GM10266 (cell line): ENCODE results near the gene KANSL3.

ENCODE experiments used
- DNase-seq: peaks from one replicate; pipeline ENCODE4 v3.0.0; 2012; ENCODE audit errors: extremely low spot score
- TF ChIP-seq, protein P1 (sequence below): IDR thresholded peaks from 2 replicates; pipeline ENCODE4 v1.5.1; 2012; ENCODE audit warnings: mild to moderate bottlenecking, low read depth; ENCODE audit not compliant: control insufficient read depth, insufficient read depth; ENCODE audit errors: missing control alignments

Gene KANSL3

DNA sequence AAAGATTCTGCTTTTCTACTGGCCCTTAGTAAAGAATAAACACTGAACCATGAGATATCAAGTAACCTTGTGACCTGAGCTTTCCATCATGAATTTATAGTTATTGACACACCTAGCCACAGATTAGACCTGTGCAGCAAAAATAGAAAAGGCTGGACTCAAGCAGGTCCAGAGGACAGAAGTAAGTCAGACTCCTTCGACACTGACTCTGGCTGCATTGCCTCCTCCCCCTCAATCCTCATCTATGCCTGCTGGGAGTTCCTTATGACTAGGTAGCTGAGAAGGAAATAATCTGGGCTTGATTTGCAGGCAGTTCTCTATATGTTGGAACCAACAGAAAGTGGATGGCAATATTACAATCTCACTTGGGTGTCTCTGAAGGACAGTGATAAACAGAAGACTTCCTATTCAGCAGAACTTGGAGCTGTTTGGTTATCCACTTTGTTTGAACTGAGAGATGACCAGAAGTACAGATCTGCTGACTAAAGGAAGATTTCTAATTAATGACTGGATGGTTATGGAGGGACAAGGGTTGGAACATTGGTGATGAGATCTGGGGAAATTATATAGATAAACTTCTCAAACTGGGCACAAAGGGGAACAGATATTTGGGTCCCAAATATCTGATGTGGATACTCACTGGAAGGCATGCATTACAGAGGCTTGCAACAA lies 62.2 kb downstream of the KANSL3 start:
- no peak for DNase-seq
- TF ChIP-seq, protein P1, sequence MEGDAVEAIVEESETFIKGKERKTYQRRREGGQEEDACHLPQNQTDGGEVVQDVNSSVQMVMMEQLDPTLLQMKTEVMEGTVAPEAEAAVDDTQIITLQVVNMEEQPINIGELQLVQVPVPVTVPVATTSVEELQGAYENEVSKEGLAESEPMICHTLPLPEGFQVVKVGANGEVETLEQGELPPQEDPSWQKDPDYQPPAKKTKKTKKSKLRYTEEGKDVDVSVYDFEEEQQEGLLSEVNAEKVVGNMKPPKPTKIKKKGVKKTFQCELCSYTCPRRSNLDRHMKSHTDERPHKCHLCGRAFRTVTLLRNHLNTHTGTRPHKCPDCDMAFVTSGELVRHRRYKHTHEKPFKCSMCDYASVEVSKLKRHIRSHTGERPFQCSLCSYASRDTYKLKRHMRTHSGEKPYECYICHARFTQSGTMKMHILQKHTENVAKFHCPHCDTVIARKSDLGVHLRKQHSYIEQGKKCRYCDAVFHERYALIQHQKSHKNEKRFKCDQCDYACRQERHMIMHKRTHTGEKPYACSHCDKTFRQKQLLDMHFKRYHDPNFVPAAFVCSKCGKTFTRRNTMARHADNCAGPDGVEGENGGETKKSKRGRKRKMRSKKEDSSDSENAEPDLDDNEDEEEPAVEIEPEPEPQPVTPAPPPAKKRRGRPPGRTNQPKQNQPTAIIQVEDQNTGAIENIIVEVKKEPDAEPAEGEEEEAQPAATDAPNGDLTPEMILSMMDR, result no peak

- DNase-seq, result no peak
- TF ChIP-seq, protein P1, result no peak
Measured at GRCh38 chr2:96574364-96574763, 63.7 kb downstream of the KANSL3 start.

DNA sequence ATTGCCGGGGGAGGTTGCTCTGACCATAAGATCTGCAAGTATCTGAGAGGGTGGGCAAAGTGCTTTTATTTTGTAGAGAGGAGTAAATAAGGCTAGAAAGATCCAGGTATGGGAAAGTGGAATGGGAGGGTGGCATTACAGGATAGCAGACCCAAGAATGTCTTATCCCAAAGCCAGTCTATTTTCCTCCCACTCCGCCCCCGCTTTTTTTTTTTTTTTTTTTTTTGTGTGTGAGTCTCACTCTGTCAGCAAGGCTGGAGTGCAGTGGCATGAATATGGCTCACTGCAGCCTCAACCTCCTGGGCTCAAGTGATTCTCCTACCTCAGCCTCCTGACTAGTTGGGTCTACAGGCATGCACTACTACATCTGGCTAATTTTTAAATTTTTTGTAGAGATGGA lies 70.0 kb downstream of the KANSL3 start:
- TF ChIP-seq, protein P1, result no peak
- DNase-seq, result no peak

DNA sequence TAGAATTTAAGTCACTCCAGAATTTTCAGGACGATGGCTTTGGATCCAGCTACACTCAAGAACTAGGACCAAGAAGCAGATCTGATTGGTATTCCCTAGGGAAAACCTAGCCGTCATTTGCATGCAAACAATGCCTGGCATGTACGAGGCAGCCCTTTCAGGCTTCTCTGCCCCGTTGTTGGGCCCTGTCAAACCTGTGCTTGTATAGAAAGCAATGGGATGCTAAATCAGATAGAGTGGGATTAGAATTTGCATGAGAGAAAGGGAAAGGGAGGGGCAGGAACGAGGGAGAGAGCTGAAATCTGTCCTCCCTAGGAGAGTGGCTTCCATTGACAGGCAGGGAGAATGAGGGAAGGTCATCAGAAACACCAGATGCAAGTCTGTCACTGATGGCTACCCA lies 73.0 kb downstream of the KANSL3 start:
- DNase-seq, result no peak
- TF ChIP-seq, protein P1, result no peak

DNA sequence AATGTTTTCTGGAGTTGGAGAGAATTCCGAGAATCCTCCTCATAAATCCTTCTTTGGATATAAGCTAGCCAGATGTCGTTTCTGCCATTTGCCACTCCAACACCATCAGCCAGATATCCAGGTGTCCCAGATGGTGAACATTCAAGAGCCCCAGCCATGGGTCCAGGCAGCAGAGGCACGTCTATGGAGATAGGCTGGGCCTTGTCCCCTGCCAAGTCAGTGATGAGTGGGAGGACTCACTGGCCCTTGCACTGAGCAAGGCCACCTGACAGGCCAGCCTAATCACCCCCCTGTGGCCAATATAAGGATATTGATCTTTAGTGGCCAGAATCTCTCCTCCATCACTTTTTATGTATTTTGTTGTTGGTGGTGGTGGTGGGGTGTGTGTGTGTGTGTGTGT lies 73.5 kb downstream of the KANSL3 start:
- no peak for DNase-seq
- TF ChIP-seq, protein P1, result no peak

GRCh38 chr2:96564026-96564425 lies 74.1 kb downstream of the KANSL3 start:
- no peak for DNase-seq
- TF ChIP-seq, protein P1, result no peak

GRCh38 chr2:96558485-96558884 lies 79.6 kb downstream of the KANSL3 start:
- no peak for DNase-seq
- TF ChIP-seq, protein P1, result no peak
